ENCODE data around the gene KYNU.
"Not testable (repeated sequence)": the region's sequence is repeated elsewhere in the genome, so short reads cannot be mapped to it uniquely, and the experiment has no call there.

Gene KYNU

DNA sequence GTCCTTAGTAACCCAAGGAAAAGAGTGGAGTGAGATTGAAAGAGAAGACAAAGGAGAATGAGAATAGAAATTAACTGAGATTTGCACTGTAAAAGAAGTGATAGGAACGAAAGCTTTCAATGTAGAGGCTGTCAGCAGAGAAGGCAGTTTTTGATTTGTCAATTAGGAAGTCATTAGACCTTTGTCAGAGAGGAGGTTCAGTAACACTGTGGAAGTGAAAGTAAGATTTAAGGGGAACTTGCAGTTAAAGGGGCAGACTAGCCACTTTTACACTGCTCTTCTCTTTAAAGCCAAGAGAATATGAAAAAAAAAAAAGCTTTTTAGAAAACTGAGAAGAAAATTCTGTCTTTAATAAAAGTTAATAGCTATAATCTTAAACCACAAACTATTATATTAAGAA lies 11.5 kb upstream of the KYNU start:
- TF ChIP-seq, protein P1, sequence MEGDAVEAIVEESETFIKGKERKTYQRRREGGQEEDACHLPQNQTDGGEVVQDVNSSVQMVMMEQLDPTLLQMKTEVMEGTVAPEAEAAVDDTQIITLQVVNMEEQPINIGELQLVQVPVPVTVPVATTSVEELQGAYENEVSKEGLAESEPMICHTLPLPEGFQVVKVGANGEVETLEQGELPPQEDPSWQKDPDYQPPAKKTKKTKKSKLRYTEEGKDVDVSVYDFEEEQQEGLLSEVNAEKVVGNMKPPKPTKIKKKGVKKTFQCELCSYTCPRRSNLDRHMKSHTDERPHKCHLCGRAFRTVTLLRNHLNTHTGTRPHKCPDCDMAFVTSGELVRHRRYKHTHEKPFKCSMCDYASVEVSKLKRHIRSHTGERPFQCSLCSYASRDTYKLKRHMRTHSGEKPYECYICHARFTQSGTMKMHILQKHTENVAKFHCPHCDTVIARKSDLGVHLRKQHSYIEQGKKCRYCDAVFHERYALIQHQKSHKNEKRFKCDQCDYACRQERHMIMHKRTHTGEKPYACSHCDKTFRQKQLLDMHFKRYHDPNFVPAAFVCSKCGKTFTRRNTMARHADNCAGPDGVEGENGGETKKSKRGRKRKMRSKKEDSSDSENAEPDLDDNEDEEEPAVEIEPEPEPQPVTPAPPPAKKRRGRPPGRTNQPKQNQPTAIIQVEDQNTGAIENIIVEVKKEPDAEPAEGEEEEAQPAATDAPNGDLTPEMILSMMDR (IDR thresholded peaks at IDR 0.05; ENCODE audit: low read depth, low read length), result no peak
- H3K4me3 ChIP-seq (ENCODE audit: low read depth, low read length), result no peak overlapping the region

DNA sequence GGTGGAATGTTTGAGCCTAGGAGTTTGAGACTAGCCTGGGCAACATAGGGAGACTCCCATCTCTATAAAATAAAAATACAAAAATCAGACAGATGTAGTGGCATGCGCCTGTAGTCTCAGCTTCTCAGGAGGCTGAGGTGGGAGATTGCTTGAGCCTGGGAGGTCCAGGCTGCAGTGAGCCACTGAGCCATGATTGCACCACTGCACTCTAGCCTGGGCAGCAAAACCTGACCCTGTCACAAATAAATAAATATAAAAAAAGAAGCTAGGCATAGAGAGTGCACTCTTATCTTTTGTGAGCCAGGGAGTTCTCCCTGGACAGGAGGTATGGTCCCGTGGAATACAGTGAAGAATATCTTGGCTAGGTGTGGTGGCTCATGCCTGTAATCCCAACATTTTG lies 11.0 kb upstream of the KYNU start:
- no peak overlapping the region for H3K4me3 ChIP-seq (ENCODE audit: low read depth, low read length)
- TF ChIP-seq, protein P1 (IDR thresholded peaks at IDR 0.05; ENCODE audit: low read depth, low read length), result no peak

DNA sequence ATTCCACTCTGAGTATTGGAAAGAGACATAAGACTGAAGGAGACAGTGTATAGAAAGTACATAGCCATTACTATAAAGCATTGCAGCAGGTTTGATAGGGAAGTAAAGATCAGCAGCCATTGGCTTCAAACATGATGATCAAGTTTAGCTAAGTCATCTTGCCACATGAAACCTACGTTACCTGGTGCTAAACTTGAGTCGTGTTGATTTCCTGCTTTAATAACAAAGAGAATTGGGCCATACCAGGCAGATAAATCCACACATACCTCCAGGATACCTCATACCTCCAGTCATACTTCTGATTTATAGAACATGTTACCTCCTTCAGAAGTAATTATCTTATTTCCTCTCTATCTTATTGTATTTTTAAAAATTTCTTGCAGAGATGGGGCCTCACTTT lies 10.3 kb upstream of the KYNU start:
- TF ChIP-seq, protein P1 (IDR thresholded peaks at IDR 0.05; ENCODE audit: low read depth, low read length), result no peak
- no peak overlapping the region for H3K4me3 ChIP-seq (ENCODE audit: low read depth, low read length)

DNA sequence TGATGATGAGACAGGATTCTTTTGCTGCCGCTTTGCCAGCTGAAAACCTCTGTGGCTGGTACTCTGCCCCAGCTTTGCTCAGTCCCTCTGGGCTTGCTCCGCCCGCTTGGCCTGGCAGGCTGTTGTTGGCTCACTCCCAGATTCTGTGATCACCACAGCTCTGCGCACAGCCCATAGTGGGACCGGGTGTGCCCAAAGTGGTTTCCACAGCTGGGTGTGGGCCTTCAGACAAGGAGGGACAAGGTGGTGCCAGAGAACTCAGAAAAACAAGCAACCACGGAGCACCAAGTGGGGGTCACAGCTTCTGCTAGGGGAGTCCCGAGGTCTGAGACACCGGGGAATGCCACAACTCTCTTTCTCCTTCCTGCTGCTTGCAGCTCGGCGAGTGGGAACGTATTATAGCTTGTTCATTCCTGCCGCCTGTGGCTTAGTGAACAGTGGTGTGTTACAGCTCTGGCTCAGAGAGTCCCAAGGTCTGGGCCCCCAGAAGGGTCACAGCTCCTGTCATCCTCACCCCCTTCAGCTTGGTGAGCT lies 9.2 kb upstream of the KYNU start:
- TF ChIP-seq, protein P1 (IDR thresholded peaks at IDR 0.05; ENCODE audit: low read depth, low read length), result no peak

DNA sequence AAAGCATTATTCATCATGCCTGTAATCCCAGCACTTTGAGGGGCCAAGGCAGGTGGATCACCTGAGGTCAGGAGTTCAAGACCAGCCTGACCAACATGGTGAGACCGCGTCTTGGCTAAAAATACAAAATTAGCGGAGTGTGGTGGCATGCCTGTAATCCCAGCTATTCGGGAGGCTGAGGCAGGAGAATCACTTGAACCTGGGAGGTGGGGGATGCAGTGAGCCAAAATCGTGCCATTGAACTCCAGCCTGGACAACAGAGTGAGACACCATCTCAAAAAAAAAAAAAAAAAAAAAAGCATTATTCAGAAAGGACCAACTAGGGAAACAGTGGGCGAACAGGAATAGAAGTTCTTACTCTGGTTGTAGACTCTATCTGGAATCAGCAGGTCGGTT lies 8.4 kb upstream of the KYNU start:
- not testable (repeated sequence) for H3K4me3 ChIP-seq (ENCODE audit: low read depth, low read length)

More for the DNA sequence above, 9.2 kb upstream of the KYNU start:
- no peak overlapping the region for H3K4me3 ChIP-seq (ENCODE audit: low read depth, low read length)

DNA sequence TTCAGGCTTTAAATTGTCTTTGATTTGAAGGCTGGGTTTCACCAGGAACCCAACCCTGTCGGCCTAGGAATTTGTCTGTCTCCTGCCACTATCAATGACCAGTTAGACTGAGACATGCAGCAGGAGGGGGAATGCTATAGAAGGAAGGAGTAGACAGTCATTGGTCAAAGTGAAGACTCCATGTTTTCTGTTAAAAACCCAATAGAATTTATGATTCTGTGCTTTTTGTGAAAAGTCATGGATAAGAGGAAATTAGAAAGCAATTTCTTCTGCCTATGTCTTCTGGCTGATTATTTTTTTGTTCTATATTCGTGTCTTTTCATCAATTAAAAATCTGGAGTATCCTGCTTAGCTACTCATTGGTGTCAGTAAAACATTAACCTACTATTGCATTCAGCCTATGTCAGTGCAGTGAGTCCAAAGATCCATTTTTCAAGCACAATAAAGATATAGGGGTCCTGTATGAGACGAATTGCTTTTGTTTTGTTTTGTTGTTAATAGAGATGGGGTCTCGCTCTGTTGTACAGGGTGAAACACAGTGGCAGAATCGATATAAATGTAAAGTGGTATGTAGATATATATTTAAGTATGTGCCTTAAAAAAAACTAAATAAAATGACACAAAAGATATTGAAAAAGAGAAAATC lies 7.9 kb upstream of the KYNU start:
- no peak overlapping the region for H3K4me3 ChIP-seq (ENCODE audit: low read depth, low read length)
- TF ChIP-seq, protein P1 (IDR thresholded peaks at IDR 0.05; ENCODE audit: low read depth, low read length), result no peak

DNA sequence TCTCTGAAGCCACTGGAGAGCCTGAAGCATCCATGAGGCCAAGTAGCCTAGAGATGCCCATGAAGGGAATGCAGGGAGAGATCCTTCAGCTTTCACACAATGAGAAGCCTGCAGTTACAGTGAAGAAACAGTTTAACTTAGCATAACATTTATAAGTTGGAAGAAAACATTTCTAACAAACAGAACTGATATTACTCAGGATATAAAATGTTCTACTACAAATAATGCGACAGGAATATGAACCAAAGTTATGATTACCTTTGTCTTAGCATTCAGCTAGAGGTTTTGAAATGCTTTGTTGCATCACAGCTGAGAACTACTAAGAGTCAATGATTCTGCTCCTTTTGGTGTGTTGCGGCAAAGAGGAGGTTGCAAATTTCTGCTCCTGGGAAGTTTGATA lies 6.9 kb upstream of the KYNU start:
- no peak overlapping the region for H3K4me3 ChIP-seq (ENCODE audit: low read depth, low read length)

More for the DNA sequence above, 6.9 kb upstream of the KYNU start:
- TF ChIP-seq, protein P1 (IDR thresholded peaks at IDR 0.05; ENCODE audit: low read depth, low read length), result no peak
